ENCODE results near the gene RHPN2.
"Not testable (repeated sequence)": the region's sequence is repeated elsewhere in the genome, so short reads cannot be mapped to it uniquely, and the experiment has no call there.

Gene RHPN2

DNA sequence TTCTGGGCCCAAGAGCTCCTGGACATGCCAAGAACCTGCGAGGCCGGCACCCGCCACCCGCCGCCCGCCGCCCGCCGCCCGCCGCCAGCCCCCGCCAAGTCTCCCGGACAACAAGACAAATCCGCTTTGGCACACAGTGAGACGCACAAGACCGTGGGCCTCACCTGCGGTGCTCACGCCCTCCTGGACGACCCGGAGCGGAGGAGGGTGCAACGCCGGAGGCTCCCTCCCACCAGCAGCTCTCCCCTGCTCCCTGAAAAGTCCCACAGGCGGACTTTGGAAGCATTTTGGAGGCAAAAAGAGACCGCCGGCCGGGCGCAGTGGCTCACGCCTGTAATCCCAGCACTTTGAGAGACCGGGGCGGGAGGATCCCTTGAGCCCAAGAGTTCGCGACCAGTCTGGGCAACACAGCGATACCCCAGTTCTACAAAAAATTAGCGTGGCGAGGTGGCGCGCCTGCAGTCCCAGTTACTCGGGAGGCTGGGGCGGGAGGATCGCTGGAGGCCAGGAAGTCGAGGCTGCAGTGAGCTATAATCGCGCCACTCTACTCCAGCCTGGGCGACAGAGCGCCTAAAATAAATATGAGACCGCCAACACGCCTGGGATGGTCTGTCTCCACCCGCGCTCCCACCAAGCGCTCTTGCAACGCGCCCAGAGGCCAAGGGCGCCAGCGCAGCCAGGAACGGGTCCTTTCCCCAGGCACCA lies 783 bp downstream of the RHPN2 start:
- no peak for DNase-seq

- no peak for DNase-seq
Observed at GRCh38 chr19:33063356-33063752, 1.3 kb downstream of the RHPN2 start.

GRCh38 chr19:33062902-33063301 lies 1.8 kb downstream of the RHPN2 start:
- no peak for DNase-seq

DNA sequence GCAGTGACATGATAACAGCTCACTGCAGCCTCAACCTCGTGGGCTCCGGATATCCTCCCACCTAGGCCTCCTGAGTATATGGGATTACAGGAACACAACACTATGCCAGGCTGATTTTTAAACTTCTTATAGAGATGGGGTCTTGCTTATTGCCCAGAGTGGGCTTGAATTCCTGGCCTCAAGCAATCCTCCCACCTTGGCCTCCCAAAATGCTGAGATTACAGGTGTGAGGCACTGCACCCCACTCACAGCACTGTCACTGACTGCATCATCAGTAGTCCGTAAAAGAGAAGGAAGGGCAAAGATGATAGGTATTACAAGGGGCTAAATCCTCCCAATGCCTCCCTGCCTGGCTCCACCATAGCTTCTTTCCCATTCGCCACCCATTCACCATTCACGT lies 4.1 kb downstream of the RHPN2 start:
- no peak for DNase-seq

DNA sequence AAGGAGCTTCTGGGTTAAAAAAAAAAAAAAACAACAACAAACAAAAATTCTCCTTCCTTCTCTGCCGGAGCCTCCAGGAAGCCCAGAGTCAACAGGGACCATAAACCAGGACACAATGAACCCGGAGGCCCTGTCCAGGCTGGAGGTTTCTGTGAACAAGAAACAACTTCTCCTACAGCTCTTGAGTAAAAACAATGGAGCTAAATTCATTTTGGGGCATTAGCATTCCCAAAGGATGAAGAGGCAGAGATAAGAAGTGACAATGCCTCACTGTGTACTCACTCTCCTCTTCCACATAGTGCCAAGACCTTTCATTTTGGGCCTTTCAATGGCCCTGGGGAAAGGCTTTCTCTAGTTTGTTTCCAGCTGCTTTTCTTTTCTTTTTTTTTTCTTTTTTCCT lies 9.0 kb downstream of the RHPN2 start:
- DNase-seq = no peak

- no peak for DNase-seq
Observed at GRCh38 chr19:33054623-33055022, 10.1 kb downstream of the RHPN2 start.

- DNase-seq = no peak
Observed at GRCh38 chr19:33052352-33052972, 12.2 kb downstream of the RHPN2 start.

- no peak for DNase-seq
Observed at GRCh38 chr19:33050110-33050509, 14.6 kb downstream of the RHPN2 start.

DNA sequence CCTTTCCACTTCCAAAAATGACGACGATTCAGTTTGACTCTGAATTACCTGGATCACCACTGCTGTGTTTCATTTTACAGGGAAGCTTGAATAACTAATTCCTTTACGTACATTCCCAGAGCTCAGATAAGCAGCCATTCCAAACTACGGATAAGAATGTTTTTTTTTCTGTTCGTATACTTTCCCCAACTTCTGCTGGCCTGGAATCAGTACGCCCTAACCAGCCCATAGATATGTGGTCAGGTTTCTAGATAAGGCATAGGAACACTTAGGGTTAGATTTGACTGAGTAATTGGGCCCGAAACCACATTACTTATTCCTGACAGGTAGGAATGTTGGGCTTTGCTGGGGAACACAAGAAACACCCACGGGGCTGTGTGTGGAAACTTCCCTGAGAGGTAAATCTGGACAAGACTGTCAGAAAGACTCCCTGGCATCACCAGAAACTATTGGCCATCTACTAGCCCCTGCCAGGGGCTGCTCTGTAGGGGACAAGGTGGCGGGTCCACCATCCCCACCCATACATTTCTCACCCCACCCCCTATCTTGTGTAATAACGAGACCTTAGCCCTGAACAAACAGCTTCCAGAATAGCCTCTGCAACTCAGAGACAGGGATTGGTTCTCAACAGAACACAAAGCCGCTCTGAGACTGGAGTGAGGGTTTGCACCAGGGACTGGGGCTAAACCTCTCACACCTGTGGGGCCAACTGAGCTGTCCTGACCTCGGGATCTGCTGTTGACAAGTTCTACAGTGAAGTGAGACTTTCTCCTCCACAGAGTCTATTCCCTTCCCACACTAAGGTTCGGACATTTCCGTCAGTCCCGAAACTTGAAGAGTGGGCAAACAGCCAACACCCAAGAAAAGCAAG lies 15.6 kb downstream of the RHPN2 start:
- no peak for DNase-seq

DNA sequence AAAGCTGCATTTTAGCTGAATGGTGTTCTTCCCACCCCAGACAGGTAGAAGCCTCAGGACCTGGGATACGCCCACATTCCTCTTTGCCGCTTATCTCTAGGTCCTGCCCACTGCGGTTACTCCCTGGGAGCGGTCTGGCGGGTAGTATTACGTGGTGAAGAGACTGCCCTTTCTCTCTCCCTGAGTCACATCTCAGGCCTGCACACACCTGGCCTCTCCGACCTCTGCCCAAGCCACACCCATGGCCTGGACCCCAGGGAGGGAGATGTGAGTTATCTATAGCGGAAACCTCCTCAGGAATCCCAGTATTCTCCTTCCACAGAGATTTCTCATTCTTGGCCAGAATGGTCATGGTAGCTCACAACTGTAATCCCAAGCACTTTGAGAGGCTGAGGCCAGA lies 17.3 kb downstream of the RHPN2 start:
- no peak for DNase-seq

GRCh38 chr19:33041828-33042160 lies 22.9 kb downstream of the RHPN2 start:
- not testable (repeated sequence) for DNase-seq

DNA sequence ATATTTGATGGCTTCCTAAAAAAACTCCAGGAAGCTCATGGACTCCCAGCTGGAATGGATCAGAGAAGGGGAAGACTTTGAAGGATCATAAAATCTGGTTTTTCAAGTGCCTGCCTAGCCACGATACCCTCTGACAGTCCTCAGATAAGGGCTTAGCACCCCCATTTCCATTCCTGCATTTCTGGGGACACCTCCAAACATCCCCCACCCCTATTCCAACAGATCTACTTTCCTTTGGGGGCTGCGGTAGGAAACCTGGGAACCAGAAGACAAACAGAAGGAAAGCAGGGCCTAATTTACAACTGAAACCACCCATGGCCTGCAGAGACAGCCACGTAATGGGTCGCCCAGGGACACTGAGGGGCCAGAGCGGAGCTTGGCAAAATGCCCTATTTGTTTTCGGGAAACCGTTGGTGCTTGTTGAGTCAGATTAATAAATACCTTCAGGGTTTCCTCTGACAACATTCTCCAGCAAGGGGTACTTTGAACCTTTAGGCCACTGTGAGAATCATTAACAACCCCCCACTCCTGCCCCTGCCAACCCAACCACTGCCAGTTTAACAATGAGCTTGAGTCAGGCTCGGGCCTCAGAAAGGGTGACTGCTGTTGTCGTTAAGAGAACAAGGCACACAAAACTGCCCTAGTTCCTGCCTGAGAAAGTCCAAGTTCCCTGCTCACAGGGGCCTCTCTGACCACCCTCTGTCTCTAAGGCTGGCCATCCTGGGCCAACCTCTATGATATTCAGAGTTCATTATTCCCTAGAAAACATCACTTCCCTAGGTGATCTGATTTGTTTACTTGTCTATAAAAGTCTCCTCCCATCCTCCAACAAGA lies 23.5 kb downstream of the RHPN2 start:
- DNase-seq = no peak

DNA sequence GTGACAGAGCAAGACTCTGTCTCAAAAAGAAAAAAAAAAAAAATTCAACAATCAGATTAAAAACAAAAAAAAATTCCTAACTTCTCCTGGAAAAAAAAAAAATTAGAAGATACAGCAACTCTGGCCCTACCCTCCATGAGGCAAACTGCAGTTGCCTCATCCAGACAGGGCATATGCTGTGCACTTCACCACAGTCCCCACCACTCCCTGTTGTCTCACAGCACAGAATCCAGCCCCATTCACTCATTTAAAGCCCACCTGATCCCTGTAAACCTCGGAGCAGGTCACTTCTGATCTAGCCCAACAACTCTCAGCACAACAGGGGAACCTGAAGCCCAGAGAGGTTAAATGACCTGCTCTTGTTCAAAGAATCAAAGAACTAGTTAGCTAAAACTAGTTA lies 24.9 kb downstream of the RHPN2 start:
- no peak for DNase-seq

- DNase-seq = no peak
Observed at GRCh38 chr19:33039108-33039599, 25.5 kb downstream of the RHPN2 start.

- DNase-seq = not testable (repeated sequence)
Observed at GRCh38 chr19:33037168-33038025, 27.3 kb downstream of the RHPN2 start.

- DNase-seq = not testable (repeated sequence)
Observed at GRCh38 chr19:33036370-33037167, 28.1 kb downstream of the RHPN2 start.

DNA sequence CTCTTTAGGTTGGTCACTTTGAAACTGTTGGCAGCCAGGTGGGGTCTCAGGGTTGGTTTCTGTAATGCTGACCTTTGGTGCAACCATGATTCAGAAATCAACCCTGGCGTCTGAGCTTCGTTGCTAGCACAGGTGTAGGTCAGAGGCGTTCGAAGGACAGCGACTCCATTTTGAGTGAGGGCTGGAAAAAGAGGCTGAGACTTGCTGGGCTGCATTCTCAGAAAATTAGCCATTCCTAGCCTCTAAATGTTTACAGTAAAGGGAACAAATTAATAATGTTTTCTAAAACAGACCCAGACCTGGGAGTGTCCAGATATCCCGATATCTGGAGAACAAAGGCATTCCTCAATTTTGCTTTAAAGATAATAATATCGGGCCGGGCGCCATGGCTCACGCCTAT lies 29.2 kb downstream of the RHPN2 start:
- DNase-seq = no peak

GRCh38 chr19:33032218-33032781 lies 32.4 kb downstream of the RHPN2 start:
- DNase-seq = no peak

DNA sequence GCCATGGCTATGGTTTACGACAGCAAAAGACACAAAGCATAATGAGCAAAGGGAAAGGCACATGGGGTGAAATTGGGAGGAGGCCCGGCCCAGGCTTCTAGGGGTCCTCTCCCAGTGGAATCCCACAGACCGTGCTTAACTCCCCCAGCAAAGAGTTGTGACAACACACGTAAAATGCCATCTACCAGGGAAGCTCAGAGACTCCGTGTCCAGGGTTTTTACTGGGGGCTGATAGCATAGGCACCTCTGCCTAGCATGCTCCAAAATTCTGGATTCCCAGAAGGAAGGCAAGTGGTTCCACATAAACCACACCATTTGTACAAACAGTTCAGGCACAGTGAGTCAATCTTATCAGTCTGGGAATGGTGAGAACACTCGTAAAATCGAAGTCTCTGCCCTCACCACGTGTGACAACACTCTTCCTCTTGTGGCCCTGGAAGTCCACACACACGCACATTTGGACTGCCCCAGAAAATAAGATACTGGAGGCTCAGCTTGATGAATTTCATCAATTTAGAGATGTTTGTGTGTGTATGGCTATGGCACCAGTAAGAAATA lies 34.9 kb downstream of the RHPN2 start:
- DNase-seq = no peak

DNA sequence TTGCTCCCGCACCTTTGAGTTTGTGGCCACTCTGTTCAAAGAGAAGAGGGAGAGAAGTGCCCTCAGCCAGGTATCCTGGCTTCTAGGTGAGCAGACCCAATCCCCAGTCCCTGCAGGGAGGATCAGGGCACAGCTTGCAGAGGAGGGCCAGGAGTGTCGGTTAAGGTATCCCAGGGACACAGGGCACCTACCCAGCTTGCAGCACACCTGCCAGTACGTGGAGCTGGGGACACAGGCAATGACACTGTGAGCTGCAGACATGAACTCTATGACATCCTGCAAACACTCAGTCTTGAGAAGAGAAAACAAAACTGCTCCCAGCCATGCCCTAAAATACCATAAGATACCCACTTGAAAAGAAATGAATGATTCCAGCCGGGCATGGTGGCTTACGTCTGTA lies 38.1 kb downstream of the RHPN2 start:
- not testable (repeated sequence) for DNase-seq
